Stimulated activated CD4-positive, alpha-beta T cell treated with anti-CD3 and anti-CD28 coated beads, Interleukin-1b, Interleukin-23, amount 100 ng/mL, for 24 hours (primary cell): Measurements from ENCODE around the gene DYRK1A.
"Not testable (repeated sequence)": the region's sequence is repeated elsewhere in the genome, so short reads cannot be mapped to it uniquely, and the experiment has no call there.

Source experiments
- DNase-seq, 4 experiments: peaks; one replicate each; pipeline ENCODE4 v3.0.0-alpha.2; 2020; ENCODE audit warnings: low read depth in 4 of 4, low spot score in 1 of 4

The DYRK1A gene

DNA sequence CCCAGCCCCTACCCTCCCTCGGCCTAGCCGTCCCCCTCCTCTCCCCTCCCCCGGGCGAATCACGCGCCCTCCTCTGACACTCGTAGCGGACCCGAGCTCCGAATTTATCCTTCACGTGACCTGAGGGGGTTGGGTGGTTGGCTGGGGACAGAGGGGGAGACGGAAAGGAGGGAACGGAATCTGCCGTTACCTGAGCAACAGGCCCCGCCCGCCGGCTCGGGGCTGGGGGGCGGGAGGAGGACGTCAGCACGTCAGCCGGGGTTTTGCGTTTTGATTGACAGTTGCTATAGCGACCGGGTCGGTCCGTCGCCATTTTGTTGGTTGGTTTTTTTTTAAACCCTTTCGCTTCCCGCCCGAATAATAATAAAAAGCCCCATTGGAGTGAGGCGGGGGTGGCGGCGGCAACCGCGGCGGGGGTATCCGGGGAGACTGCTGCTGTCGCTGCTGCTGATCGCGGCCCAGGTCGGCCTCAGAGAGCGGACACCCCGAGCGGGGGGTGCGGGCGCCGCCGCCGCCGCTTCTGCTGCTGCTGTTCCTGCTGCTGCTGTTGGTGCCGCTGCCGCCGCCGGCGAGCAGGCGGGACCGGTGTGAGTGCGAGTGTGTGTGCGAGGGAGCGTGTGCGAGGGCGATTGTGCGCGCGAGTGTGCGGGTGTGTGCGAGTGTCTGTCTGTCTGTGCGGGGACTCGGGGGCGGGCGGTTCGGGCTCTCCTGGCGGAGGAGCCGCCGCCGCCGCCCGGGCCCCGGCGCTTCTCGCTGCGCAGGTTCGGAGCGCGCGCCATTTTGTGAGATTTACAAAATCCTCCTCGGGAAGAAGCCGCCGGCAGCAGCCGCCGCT lies at the start of gene DYRK1A:
DYRK1A (plus strand) TSS at position 292 of the 835 bp plus-strand sequence. CDS start 53,602 bp downstream, outside the sequence.
- DNase-seq = peak; percentile 91 to 96 (median 96)

DNA sequence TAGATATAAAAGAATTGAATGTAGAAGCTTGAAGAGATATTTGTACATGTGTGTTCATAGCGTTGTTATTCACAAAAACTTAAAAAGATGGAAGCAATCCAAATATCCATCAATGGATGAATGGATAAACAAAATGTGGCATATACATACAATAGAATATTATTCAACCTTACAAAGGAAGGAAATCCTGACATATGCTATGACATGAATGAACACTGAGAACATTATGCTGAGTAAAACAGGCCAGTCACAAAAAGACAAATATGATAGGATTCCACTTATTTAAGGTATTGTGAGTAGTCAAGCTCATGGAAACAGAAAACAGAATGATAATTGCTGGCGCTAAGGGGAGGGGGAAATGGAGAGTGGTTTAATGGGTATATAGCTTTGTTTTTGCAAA lies 47.0 kb upstream of the DYRK1A start:
- no peak for DNase-seq

DNA sequence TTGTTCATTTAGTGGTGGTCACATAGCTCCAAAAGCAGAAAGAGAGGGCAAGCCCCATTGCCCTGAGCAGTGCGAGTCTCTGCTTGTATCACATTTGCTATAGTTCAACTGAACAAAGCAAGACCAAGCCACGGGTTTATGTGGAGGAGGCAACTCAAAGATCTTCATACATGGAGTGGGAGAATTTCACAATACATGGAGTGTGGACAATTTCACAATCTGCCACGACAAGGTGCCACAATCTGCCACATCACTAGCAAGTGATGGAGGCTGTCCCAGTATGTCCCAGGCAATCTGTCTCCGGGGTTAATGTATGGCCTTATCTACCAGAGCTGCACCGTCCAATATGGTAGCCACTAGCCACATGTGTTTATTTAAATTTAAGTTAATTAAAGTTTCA lies 44.5 kb upstream of the DYRK1A start:
- DNase-seq = no peak

DNA sequence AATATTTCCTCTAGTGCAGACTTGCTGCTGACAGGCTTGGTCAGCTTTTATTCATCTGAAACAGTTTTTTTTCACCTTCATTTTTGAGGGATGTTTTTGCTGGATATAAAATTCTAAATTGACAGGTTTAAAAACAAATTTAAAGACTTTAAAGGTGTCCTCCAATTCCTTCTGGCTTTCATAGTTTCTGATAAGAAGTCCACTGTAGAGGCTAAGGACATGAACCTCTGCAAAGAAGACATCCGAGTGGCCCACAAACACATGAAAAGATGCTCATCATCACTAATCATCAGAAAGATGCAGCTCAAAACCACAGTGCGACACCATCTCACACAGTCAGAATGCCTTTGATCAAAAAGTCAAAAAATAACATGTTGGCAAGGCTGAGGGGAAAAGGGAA lies 42.0 kb upstream of the DYRK1A start:
- DNase-seq = no peak

DNA sequence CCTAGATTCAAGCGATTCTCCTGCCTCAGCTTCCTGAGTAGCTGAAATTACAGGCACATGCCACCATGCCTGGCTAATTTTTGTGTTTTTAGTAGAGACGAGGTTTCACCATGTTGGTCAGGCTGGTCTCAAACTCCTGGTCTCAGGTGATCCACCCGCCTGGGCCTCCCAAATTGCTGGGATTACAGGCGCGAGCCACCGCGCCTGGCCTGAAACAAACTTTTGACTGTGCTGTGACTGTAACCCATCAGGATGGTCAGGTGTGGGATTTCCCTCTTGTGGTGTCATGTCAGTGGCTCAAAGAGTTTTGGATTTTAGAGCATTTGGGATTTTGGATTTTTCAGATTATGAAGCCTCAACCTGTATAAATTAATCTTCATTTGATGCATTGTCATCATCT lies 38.4 kb upstream of the DYRK1A start:
- DNase-seq = not testable (repeated sequence)

DNA sequence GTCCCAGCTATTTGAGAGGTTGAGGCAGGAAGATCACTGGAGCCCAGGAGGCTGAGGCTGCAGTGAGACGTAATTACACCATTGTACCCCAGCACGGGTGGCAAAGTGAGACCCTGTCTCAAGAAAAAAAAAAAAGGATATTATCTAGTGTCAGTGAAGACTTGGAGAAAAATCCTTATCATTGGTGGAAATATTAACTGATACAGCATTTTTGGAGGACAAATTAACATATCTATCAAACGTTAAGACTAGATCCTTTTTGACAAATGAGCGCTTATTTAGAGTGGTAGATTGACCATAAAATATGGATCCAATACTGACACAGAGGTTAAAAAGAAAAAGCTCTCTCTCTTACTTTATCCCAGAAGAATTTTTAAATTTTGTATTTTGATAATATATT lies 35.2 kb upstream of the DYRK1A start:
- no peak for DNase-seq

DNA sequence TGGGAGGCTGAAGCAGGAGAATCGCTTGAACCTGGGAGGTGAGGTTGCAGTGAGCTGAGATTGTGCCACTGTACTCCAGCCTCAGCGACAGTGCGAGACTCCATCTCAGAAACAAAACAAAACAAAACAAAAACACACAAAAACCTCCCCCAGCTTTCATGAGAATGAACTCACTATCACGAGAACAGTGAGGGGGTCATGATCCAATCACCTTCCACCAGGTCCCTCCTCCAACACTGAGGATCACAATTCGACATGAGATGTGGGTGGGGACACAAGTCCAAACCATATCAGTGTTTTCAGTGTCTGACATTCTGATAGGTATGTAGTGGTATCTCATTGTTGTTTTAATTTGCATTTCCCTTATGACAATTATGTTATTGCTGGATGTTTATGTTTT lies 31.5 kb upstream of the DYRK1A start:
- no peak for DNase-seq

DNA sequence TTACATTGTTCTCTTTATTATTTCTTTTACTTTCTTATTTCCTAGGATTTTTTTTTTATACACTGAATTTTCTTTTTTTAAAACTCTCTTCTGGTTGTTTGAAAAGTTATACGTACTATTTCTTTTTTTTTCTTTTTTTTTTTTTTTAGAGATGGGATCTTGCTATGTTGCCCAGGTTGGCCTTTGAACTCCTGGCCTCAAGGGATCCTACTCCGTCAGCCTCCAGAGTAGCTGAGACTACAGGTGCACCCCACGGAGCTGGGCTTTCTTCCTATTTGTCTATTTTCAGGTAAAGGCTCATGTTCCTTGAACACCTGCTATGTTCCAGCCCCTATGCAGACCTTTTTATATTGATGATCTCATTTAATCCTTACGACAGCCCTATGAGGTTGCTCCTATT lies 29.4 kb upstream of the DYRK1A start:
- DNase-seq = no peak

DNA sequence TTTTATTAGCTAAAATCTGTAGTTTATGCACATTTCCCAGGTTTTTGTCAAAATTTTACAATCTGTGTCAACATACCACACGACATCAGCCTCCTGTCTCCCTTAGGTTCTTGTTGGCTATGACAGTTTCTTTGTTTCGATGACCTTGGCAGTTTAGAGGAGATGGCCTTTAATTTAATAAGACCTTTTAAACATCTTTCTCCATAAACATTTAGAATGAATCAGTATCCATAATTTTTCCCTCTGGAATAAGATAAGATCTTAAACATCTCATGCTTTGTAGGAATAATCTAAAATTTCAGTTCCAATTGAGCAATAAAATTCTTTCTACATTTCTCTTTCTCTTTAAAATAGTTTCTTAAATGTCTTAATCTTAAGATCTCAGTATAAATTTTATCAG lies 28.7 kb upstream of the DYRK1A start:
- no peak for DNase-seq

DNA sequence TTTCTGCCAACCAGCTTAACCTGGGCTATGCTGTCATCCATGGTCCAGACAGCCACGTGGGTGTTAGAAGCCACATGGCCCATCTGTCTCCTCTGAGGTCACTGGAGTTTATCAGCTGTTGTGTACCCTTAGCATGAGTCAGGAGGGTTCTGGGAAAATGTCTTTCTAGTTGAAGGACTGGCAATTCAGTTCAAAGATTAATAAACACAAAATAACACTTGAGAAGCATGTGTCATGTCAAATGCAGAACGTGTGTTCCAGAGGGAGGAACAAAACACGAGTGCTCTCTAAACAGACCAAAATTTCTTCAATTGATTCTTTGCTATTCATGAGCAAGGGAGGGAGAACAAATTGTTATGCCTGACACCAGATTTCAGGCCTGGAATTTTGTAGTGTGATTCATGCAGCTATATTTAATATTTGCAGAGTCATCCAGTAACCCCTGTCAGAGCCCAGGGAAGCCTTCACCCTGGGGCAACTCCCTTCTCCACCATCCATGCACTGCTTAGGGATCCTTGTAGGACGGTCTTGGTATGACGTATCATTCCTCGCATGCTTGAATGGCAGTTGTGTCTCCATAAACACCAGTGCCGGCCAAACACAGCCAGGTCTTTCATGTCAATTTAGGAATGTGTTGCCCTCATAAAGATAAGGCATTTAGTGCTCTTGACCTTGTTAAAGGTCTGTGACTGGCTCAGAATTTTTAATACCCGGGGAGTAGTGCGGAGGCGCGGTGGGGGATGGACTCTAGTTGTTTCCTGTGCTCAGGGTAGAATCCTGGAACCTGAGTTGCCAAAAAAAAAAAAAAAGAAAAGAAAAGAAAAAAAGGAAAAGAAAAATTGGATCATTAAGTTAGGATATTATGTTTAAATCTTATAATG lies 27.7 kb upstream of the DYRK1A start:
- DNase-seq = no peak

DNA sequence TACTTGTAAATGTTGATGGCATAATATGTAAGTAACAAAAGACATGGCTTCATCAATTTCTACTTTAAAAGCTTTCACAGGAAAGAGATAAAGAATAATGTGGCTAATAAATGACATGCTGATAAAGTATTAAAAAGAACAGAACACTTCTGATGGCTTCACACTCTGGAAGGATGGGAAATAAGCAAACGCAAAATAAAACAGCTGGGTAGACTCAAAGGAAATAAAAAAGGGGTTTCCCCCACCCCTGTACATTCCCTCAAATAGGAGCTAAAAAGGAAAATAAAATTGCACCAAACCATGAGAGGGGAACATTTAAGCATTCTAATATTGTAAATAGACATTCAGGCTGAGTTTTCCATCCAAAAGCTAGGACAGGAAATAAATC lies 27.0 kb upstream of the DYRK1A start:
- no peak for DNase-seq

DNA sequence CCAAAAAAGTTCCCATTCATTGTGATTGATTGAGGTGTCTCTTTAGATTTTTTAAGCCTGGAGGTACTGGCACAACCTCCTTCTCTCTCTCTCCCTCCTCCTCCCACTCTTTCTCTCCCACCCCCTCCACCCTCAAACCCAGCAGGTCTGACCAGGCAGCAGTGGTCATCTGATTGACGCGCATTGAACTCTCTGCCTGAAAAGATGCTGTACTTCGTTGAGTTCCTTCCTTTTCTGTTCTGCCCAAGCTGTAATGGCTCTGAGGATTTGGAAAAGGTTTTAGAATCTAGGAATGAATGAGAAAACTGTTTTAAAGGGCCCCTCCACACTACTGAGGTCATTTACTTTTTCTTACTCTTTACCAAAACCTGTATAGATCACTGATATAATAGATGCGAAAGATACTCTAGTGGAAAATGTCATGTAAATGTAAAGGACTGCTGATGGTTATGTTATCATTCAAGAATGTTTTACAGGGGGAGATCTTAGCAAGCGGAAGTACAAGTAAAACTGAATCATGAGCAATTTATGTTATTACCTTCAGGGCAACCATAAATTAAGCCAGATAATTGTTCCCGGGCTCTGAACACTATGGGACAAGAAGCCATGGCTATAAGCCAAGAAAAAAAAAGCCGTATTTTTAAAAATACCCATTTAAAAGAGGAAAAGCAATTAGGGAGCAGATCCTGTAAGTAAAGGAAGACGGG lies 25.2 kb upstream of the DYRK1A start:
- no peak for DNase-seq

DNA sequence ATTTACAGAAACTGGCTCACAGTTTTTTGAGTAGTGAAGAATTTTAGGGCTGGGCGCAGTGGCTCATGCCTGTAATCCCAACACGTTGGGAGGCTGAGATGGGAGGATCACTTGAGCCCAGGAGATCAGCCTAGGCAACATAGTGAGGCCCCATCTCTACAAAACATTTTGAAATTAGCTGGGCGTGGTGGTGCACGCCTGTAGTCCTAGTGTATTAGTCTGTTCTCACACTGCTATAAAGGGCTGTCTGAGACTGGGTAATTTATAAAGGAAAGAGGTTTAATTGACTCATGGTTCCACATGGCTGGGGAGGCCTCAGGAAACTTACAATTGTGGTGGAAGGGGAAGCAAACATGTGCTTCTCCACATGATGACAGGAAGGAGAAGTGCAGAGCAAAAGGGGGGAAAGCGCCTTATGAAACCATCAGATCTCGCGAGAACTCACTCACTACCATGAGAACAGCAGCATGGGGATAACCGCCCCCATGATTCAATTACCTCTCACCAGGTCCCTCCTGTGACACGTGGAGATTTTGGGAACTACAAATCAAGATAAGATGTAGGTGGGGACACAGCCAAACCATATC lies 24.4 kb upstream of the DYRK1A start:
- no peak for DNase-seq

DNA sequence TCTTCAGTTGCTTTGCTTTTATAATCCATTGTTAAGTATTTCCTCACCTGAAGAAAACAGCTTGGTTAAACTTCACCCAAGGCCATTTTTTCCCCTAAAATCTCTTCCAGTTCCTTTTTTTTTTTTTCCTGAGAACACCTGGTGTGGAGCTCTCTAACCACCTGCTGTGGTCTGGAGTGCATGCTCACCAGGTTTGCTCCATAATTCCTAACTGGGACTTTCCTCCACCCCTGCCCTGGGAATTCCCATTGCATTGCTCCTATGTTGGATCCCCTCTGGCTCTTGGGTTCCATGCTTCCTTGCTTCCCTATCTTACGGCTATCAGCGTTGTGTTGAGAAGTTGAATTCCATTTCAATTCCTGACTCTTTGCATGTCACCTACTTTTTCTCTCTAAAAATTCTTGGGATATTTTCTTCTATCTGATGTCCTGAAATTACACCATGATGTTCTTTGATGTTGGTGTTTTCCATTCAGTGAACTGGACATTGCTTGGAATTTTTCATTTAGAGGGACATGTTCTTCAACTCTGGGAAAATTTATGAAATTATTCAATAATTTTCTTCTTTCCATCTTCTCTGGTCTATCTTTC lies 19.6 kb upstream of the DYRK1A start:
- no peak for DNase-seq

DNA sequence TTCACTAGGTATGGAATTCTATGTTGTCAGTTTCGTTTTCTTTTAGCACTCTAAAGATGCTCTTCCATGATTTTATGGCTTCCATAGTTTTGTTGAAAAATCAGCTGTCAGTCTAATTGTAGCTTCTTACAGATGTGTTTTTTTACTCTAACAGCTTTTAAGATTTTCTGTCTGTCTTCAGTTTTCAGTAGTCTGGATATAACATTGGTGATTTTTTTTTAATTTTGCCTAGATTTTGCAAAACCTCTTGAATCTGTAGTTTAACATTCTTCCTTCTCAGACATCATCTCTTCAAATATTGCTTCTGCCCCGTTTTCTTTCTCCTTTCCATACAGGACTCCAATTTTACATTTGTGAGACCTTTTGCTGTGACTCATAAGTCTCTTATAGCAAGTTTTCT lies 17.9 kb upstream of the DYRK1A start:
- DNase-seq = no peak

DNA sequence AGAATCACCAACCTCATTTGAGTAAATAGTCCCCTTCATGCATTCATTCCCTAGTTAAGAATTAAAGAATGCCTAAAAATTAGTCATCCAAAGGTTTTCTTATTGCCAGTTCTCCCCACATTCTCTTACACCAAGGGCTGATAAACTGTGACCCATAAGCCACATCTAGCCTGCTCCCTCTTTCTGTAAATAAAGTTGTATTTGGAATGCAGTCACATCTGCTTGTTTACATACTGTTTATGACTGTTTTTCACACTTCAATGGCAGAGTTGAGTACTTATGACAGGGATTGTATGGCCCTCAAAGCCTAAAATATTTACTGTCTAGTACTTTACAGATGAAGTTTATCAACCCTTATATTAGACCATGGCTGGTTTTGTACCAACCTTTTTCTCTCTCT lies 16.1 kb upstream of the DYRK1A start:
- no peak for DNase-seq

DNA sequence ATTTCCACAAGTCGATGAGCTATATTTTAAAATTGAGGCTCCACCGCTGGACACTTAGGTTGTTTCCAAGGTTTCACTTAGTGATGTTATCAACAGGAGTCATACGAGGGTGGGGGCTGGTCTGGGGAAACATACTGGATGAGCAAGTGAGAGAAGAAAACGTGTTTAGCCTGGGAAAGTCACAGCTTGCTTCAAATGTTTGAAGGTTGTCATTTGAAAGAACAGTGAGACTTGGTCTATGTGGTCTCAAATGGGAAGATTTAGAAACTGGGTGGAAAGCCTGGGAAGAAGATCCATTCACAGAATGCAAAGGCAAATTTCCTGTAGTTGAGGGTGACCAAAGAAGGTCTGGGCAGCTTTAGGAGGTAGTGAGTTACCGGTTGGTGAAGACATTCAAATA lies 9.9 kb upstream of the DYRK1A start:
- no peak for DNase-seq

DNA sequence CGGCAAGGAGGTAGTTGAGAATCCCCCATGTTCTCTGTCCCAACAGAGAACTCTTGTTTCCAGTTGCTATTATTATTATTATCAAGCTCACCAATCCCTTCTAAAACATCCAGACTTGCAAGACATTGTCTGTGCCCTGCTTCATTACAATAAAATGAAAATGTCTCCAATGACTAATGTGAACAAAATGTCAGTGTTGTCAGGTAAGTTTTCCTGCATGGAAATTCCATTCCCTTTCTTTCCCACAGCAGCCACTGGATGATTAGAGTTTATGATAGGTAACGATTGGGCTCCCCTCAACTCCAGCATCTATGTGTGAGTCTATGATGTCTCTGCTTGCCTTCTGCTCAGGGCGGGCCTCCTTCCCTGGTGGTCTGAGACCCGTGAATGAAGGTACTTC lies 8.9 kb upstream of the DYRK1A start:
- DNase-seq = no peak

DNA sequence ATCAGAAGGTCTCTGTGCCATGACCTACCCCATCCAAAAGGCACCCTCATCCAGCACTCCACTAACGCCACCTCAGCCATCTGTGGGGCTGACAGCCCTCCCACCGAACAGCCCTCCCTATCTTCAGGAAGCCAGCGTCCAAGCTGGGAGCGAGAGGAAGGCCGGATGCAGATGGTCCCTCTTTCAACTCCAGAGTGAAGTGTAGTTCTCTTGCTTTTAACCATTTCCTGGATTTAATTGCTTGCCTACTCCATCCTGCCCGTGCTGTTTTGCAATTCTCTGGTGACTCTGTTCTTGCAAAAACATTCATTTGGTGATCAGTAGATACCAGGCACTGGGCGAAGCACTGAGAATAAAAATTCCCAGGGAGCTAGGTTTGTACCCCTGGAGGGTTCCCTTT lies 8.2 kb upstream of the DYRK1A start:
- DNase-seq = no peak

DNA sequence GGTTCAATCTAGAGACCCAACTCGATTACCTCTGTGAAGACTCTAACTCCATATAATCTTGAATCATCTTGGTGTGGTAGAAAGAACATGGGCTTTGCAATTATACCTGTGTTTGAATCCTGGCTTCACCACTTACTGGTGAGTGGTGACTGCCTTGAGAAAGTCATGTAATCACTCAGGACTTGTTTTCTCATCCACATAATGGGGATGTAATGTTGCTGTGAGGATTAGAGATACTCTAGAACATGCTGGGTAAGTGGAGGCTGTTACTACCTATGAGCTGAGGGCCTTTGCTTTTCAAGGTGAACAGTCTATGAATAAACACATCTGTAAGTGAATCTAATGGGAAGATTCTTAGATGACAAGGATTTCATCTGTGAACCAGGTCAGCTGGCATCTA lies 2.6 kb upstream of the DYRK1A start:
- DNase-seq = no peak

DNA sequence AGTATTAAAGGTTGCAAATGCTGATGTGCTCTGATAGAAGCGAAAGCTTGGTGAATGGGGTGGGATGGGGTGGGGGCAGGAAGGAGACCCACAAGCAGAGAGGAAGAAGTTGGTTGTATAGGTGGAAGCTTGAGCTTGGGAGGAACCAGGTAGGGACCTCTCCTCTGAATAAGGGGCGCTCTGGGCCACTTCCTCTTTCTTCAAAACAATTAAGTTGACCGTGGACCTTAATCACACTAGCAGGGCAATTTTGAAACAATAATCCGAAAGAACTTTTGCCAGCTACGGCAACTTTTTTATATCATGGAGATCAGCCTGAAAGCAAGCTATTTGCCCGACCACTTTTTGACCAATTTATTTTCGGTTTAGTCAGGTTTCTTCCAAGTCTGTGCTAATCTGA lies 1.9 kb upstream of the DYRK1A start:
- no peak for DNase-seq
